ENCODE measurements around the gene MMP25.

The MMP25 gene

DNA sequence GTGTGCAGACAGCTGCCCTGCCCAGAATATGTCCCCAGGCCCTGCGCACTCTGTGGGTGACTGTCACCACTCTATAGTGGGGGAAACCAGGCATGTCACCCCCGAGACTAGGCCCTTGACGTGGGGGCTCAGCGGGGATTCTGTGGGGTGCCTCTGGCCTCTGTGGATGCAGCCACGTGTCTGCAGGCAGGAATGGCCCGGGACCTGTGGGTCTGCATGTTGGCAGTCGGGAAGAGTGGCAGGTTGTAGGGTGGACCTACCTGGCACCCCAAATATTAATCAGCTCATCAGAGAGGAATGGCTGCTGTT lies 20.0 kb downstream of the MMP25 start:
- no peak for TF ChIP-seq POLR2AphosphoS5 (IDR thresholded peaks at IDR 0.05; ENCODE audit: low read depth, low read length)
- TF ChIP-seq REST (IDR thresholded peaks at IDR 0.05; ENCODE audit: insufficient read depth in 1 of 2, low read depth in 2 of 2, low read length in 2 of 2): no peak
- TF ChIP-seq SIN3A (IDR thresholded peaks at IDR 0.05; ENCODE audit: borderline replicate concordance, insufficient read depth, low read length): no peak
- TF ChIP-seq TAF1 (IDR thresholded peaks at IDR 0.05; ENCODE audit: borderline replicate concordance, insufficient read depth, low read length): no peak
- no peak for TF ChIP-seq FOXP2 (optimal IDR thresholded peaks at IDR 0.05; ENCODE audit: borderline replicate concordance, extremely low read depth, extremely low read length, insufficient read depth)

DNA sequence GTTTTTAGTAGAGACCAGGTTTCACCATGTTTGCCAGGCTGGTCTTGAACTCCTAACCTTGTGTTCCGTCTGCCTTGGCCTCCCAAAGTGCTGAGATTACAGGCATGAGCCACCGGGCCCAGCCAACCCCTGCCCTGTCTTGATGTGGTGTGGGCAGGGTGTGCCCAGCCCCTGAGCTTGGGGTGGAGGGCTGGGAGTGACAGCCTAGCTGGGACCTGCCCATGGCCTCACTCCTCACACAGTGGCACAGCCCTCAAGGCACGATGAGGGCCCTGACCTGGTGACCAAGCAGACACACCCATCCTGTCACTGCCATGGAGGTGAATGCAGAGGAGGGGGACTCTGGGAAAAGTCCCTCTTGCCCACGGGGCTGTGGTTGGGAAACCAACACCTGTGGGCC lies 22.1 kb downstream of the MMP25 start:
- TF ChIP-seq SIN3A (IDR thresholded peaks at IDR 0.05; ENCODE audit: borderline replicate concordance, insufficient read depth, low read length) (no peak), FOXP2 (optimal IDR thresholded peaks at IDR 0.05; ENCODE audit: borderline replicate concordance, extremely low read depth, extremely low read length, insufficient read depth) (no peak), REST (IDR thresholded peaks at IDR 0.05; ENCODE audit: insufficient read depth in 1 of 2, low read depth in 2 of 2, low read length in 2 of 2) (no peak), TAF1 (IDR thresholded peaks at IDR 0.05; ENCODE audit: borderline replicate concordance, insufficient read depth, low read length) (no peak), POLR2AphosphoS5 (IDR thresholded peaks at IDR 0.05; ENCODE audit: low read depth, low read length) (no peak)

GRCh38 chr16:3070608-3071111 lies 24.3 kb downstream of the MMP25 start:
- no peak for TF ChIP-seq TAF1 (IDR thresholded peaks at IDR 0.05; ENCODE audit: borderline replicate concordance, insufficient read depth, low read length)

- TF ChIP-seq TAF1 (IDR thresholded peaks at IDR 0.05; ENCODE audit: borderline replicate concordance, insufficient read depth, low read length): no peak
- no peak for TF ChIP-seq REST (IDR thresholded peaks at IDR 0.05; ENCODE audit: insufficient read depth in 1 of 2, low read depth in 2 of 2, low read length in 2 of 2)
- no peak for TF ChIP-seq SIN3A (IDR thresholded peaks at IDR 0.05; ENCODE audit: borderline replicate concordance, insufficient read depth, low read length)
- no peak for TF ChIP-seq POLR2AphosphoS5 (IDR thresholded peaks at IDR 0.05; ENCODE audit: low read depth, low read length)
- TF ChIP-seq FOXP2 (optimal IDR thresholded peaks at IDR 0.05; ENCODE audit: borderline replicate concordance, extremely low read depth, extremely low read length, insufficient read depth): no peak
Observed at GRCh38 chr16:3071655-3072054, 25.3 kb downstream of the MMP25 start.

DNA sequence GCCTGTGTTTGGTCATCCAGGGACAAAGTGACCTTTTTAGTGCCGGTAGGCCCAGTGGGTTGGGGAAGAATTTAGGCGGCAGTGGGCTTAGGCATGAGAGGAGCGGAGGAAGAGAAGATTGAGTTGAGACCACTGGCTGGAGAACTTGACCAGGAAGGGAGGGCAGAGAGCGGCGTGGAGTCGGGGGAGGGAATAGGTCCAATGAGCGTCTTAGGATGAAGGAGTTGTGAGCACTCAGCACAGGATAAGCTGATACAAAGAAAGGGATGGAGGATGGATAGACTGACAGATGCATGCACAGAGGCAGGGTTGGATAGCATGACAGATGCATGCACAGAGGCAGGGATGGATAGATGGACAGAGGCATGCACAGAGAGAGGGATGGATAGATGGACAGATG lies 27.1 kb downstream of the MMP25 start:
- no peak for TF ChIP-seq FOXP2 (optimal IDR thresholded peaks at IDR 0.05; ENCODE audit: borderline replicate concordance, extremely low read depth, extremely low read length, insufficient read depth)
- no peak for TF ChIP-seq REST (IDR thresholded peaks at IDR 0.05; ENCODE audit: insufficient read depth in 1 of 2, low read depth in 2 of 2, low read length in 2 of 2)
- no peak for TF ChIP-seq TAF1 (IDR thresholded peaks at IDR 0.05; ENCODE audit: borderline replicate concordance, insufficient read depth, low read length)
